Right renal pelvis (tissue), 4 donors: Measurements from ENCODE around the gene TFAP2B. TPM values are rescaled to one million over a fixed set of nuclear protein-coding genes. Genes with fewer than 3 reads are reported as not detected.

Experiments
- polyA plus RNA-seq, 4 donors: library from polyadenylated mRNA; unstranded; fragments of 120-200 nt; gene quantifications; one replicate each; pipeline ENCODE4 v1.2.1, GENCODE V29; 2013; ENCODE audit not compliant: insufficient read length in 4 of 4

The TFAP2B gene
- polyA plus RNA-seq, 4 donors: 13.2 to 16.6 (median 14.4) TPM

Other genes with a start within 250 kb of the TFAP2B start
- not detected for gene TFAP2D, start 105.3 kb upstream of the TFAP2B start, polyA plus RNA-seq